Trophoblast cell (in vitro differentiated cells and primary cell): ENCODE measurements around the gene TECTA.

Experiments
- DNase-seq, 2 donors: peaks; one replicate each; pipeline ENCODE4 v3.0.0-alpha.2; 2016
- H2AFZ ChIP-seq: 2 replicates; pipeline ENCODE4 v1.6.1; 2013; ENCODE audit warnings: low read length, moderate library complexity, mild to moderate bottlenecking; ENCODE audit not compliant: insufficient read depth, poor library complexity
- H2AK5ac ChIP-seq: 2 replicates; pipeline ENCODE4 v1.6.1; 2013; ENCODE audit warnings: mild to moderate bottlenecking, low read length
- H2BK120ac ChIP-seq: 2 replicates; pipeline ENCODE4 v1.6.1; 2013; ENCODE audit warnings: low read length, mild to moderate bottlenecking, moderate library complexity; ENCODE audit not compliant: insufficient read depth, poor library complexity
- H2BK12ac ChIP-seq: 2 replicates; pipeline ENCODE4 v1.6.1; 2013; ENCODE audit warnings: mild to moderate bottlenecking, low read length, moderate library complexity
- H2BK5ac ChIP-seq: 2 replicates; pipeline ENCODE4 v1.6.1; 2013; ENCODE audit warnings: low read length, low read depth, moderate library complexity, mild to moderate bottlenecking; ENCODE audit not compliant: poor library complexity
- H3K14ac ChIP-seq: 2 replicates; pipeline ENCODE4 v1.6.1; 2013; ENCODE audit warnings: mild to moderate bottlenecking, low read length
- H3K18ac ChIP-seq: 2 replicates; pipeline ENCODE4 v1.6.1; 2013; ENCODE audit warnings: mild to moderate bottlenecking, low read length
- H3K23ac ChIP-seq: 2 replicates; pipeline ENCODE4 v1.6.1; 2013; ENCODE audit warnings: low read length
- H3K27ac ChIP-seq: 2 replicates; pipeline ENCODE4 v1.5.1; 2013; ENCODE audit warnings: low read depth, mild to moderate bottlenecking, inconsistent platforms, low read length, moderate library complexity
- H3K27me3 ChIP-seq: 2 replicates; pipeline ENCODE4 v1.6.1; 2013; ENCODE audit warnings: inconsistent platforms, mild to moderate bottlenecking, low read length, moderate library complexity; ENCODE audit not compliant: insufficient read depth
- H3K36me3 ChIP-seq, 2 experiments: 1 replicate in 1 of 2; 2 replicates in 1 of 2; pipeline ENCODE4 v1.6.1; 2013; ENCODE audit warnings: low read length in 2 of 2, mild to moderate bottlenecking in 2 of 2, moderate library complexity in 1 of 2; ENCODE audit not compliant: insufficient read depth in 2 of 2, control insufficient read depth in 1 of 2
- H3K4ac ChIP-seq: 2 replicates; pipeline ENCODE4 v1.6.1; 2013; ENCODE audit warnings: low read depth, mild to moderate bottlenecking, low read length, moderate library complexity
- H3K4me1 ChIP-seq, 2 experiments: 1 replicate in 1 of 2; 2 replicates in 1 of 2; pipeline ENCODE4 v1.6.1; 2013; ENCODE audit warnings: low read length in 2 of 2, mild to moderate bottlenecking in 2 of 2, moderate library complexity in 1 of 2; ENCODE audit not compliant: insufficient read depth in 2 of 2, control insufficient read depth in 1 of 2
- H3K4me2 ChIP-seq: 2 replicates; pipeline ENCODE4 v1.6.1; 2013; ENCODE audit warnings: inconsistent platforms, mild to moderate bottlenecking, low read length, moderate library complexity
- H3K4me3 ChIP-seq: 2 replicates; pipeline ENCODE4 v1.5.1; 2013; ENCODE audit warnings: mild to moderate bottlenecking, low read depth, low read length, inconsistent platforms
- H3K79me1 ChIP-seq: one replicate; pipeline ENCODE4 v1.6.1; 2013; ENCODE audit warnings: low read length
- H3K79me2 ChIP-seq: 2 replicates; pipeline ENCODE4 v1.6.1; 2013; ENCODE audit warnings: low read length, mild to moderate bottlenecking; ENCODE audit not compliant: control insufficient read depth, insufficient read depth, poor library complexity
- H3K9ac ChIP-seq: 2 replicates; pipeline ENCODE4 v1.6.1; 2013; ENCODE audit warnings: mild to moderate bottlenecking, low read length
- H3K9me3 ChIP-seq: 2 replicates; pipeline ENCODE4 v1.6.1; 2013; ENCODE audit warnings: low read depth, mild to moderate bottlenecking, control low read depth, inconsistent platforms, low read length; ENCODE audit not compliant: insufficient read depth
- H4K12ac ChIP-seq: 2 replicates; pipeline ENCODE4 v1.6.1; 2013; ENCODE audit warnings: low read depth, mild to moderate bottlenecking, low read length, moderate library complexity
- H4K8ac ChIP-seq: 2 replicates; pipeline ENCODE4 v1.6.1; 2013; ENCODE audit warnings: low read depth, mild to moderate bottlenecking, low read length, moderate library complexity
- H4K91ac ChIP-seq: one replicate; pipeline ENCODE4 v1.6.1; 2013; ENCODE audit warnings: low read depth, mild to moderate bottlenecking, low read length, moderate library complexity
- WGBS: extraction: QIAGEN DNeasy Blood & Tissue Kit; methylation state at CpG from one replicate; pipeline ENCODE4 v1.1.7; 2013; ENCODE audit warnings: missing lambda C conversion rate; ENCODE audit not compliant: insufficient read length, insufficient coverage; ENCODE audit errors: extremely low coverage; 5-methylcytosine and 5-hydroxymethylcytosine counted together

The TECTA gene

DNA sequence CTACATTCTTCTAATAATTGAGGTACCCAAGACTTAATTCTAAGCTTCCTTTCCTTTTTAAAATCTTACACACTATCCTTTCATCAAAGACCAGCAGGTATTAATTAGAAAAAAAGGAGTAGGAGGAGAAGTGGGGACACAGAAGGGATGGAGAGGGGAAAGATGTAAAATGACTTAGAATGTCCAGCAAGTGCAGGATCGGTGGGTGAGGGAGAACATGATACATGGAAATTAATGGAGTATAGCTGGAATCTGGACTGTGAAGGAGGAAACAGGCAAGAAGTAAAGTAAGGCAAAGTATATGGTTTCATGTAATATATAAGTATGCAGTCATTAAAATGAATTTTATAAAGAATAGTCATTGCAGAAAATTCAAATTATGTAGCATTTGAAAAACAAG, 127.8 kb downstream of the TECTA start:
- no peak overlapping the region for H2AFZ ChIP-seq
- H3K36me3 ChIP-seq = no peaks in the 10 kb centered on the region
- H4K8ac ChIP-seq = no peak overlapping the region
- no peaks in the 10 kb centered on the region for H3K79me1 ChIP-seq
- H4K12ac ChIP-seq = no peak overlapping the region
- no peak overlapping the region for H2AK5ac ChIP-seq
- no peaks in the 10 kb centered on the region for H3K4me1 ChIP-seq
- H2BK120ac ChIP-seq = no peak overlapping the region
- no peaks in the 10 kb centered on the region for H3K27me3 ChIP-seq
- H3K4me3 ChIP-seq = no peak overlapping the region
- H3K4ac ChIP-seq = no peak overlapping the region
- DNase-seq = no peak
- no peak overlapping the region for H3K14ac ChIP-seq
- H3K4me2 ChIP-seq = no peak overlapping the region
- H4K91ac ChIP-seq = no peak overlapping the region
- no peak overlapping the region for H2BK5ac ChIP-seq
- H3K23ac ChIP-seq = no peak overlapping the region
- H3K9ac ChIP-seq = no peak overlapping the region
- H3K79me2 ChIP-seq = no peaks in the 10 kb centered on the region
- no peak overlapping the region for H3K18ac ChIP-seq
- H2BK12ac ChIP-seq = no peak overlapping the region
- no peak overlapping the region for H3K27ac ChIP-seq
- H3K9me3 ChIP-seq = peaks cover 5% of the 10 kb centered on the region
- WGBS = no CpG with 5 or more reads among the region's 1 CpG

DNA sequence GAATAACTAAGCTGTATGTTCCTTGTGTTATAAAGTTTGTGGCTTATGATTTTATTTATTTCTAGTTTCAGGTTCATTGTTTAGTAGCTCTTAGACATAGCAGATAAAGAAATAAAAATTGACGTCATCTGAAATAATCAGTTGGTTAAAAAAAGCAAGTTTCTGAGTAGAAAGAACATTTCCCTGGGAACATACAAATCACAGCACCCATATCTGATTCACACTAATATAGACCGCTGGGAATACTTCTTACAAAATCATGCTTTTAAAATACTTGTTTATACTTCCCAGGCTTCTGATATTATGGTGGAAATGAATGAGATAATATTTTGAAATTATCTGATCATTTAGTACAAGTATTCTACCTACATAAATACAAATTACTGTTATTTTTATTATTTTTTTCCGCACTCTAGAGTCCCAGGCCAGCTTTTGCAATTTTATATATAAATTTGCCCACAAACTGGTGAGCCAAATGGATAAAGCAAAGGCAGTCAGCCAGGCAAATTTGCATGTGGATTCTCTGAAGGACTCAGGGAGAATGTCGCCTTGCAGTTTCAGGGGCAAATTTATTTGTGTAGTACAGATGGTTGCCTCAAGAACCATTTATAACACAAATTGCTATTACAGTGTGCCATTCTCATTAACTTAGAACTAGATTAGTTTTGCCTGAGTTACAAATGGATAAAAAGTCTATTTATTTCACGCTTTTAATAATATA, 128.6 kb downstream of the TECTA start:
- H3K4me1 ChIP-seq = no peaks in the 10 kb centered on the region
- no peaks in the 10 kb centered on the region for H3K27me3 ChIP-seq
- H3K79me2 ChIP-seq = no peaks in the 10 kb centered on the region
- no peak overlapping the region for H4K8ac ChIP-seq
- H3K14ac ChIP-seq = no peak overlapping the region
- no peak overlapping the region for H3K9ac ChIP-seq
- H2AK5ac ChIP-seq = no peak overlapping the region
- H3K18ac ChIP-seq = no peak overlapping the region
- no peak overlapping the region for H3K4ac ChIP-seq
- H4K12ac ChIP-seq = no peak overlapping the region
- peaks cover 5% of the 10 kb centered on the region for H3K9me3 ChIP-seq
- no peak overlapping the region for H3K27ac ChIP-seq
- H2AFZ ChIP-seq = no peak overlapping the region
- no peak overlapping the region for H3K23ac ChIP-seq
- no peak overlapping the region for H2BK120ac ChIP-seq
- no peak overlapping the region for H3K4me3 ChIP-seq
- H3K4me2 ChIP-seq = no peak overlapping the region
- peaks cover 3% of the 10 kb centered on the region for H3K79me1 ChIP-seq
- WGBS = no CpG with 5 or more reads among the region's 5 CpGs
- no peaks in the 10 kb centered on the region for H3K36me3 ChIP-seq
- no peak overlapping the region for H4K91ac ChIP-seq
- DNase-seq = no peak
- H2BK12ac ChIP-seq = no peak overlapping the region
- H2BK5ac ChIP-seq = no peak overlapping the region

GRCh38 chr11:121231576-121232278, 130.7 kb downstream of the TECTA start:
- Histone ChIP-seq H4K91ac (no peak overlapping the region), H3K9ac (no peak overlapping the region), H4K8ac (no peak overlapping the region), H3K4me3 (no peak overlapping the region), H2AK5ac (no peak overlapping the region), H3K9me3 (peaks cover 2% of the 10 kb centered on the region), H3K27ac (no peak overlapping the region), H3K27me3 (no peaks in the 10 kb centered on the region), H4K12ac (no peak overlapping the region), H3K36me3 (no peaks in the 10 kb centered on the region), H2AFZ (no peak overlapping the region), H3K23ac (no peak overlapping the region), H2BK5ac (no peak overlapping the region), H2BK12ac (peak overlapping the region; percentile 50), H2BK120ac (peak overlapping the region; percentile 26), H3K18ac (no peak overlapping the region), H3K4me1 (peaks cover 3 to 8% of the 10 kb centered on the region in 2 experiments), H3K79me2 (no peaks in the 10 kb centered on the region), H3K14ac (no peak overlapping the region), H3K4me2 (no peak overlapping the region), H3K79me1 (peaks cover 16% of the 10 kb centered on the region), H3K4ac (no peak overlapping the region)
- WGBS = no CpG with 5 or more reads among the region's 8 CpGs
- DNase-seq = no peak

DNA sequence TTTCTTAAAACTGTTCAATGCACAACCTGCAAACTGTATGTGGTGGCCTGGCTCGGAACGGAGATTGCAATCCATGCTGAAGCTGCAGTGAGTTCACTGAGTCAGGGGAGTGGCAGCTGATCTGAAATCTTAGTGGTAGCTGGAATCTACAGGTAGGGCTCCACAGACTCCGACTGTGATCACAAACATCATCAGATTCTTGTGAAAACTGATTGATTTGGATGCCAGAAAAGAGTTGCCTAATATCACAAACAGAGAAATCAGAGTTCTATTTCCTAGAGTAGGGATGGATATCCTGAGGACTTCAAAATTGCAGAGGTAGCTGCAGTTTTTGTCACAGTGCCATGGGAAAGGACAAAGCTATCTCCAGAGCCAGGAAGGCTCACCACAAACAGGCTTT, 134.0 kb downstream of the TECTA start:
- H3K4me3 ChIP-seq = no peak overlapping the region
- H3K79me2 ChIP-seq = peaks cover 5% of the 10 kb centered on the region
- H3K9me3 ChIP-seq = no peaks in the 10 kb centered on the region
- peak overlapping the region; percentile 40 for H3K18ac ChIP-seq
- peak overlapping the region; percentile 91 for H3K27ac ChIP-seq
- peak overlapping the region; percentile 39 for H2BK5ac ChIP-seq
- H2BK120ac ChIP-seq = peak overlapping the region; percentile 94
- no peak overlapping the region for H3K9ac ChIP-seq
- H3K4me2 ChIP-seq = no peak overlapping the region
- whole genome bisulfite sequencing = no CpG with 5 or more reads among the region's 3 CpGs
- no peak overlapping the region for H3K23ac ChIP-seq
- peak overlapping the region; percentile 93 for H4K91ac ChIP-seq
- H2BK12ac ChIP-seq = peak overlapping the region; percentile 97
- H3K14ac ChIP-seq = peak overlapping the region; percentile 87
- H4K12ac ChIP-seq = no peak overlapping the region
- no peaks in the 10 kb centered on the region for H3K27me3 ChIP-seq
- H3K4me1 ChIP-seq = peaks cover 8 to 17% of the 10 kb centered on the region in 2 experiments
- DNase-seq = peak; percentile 10 to 67
- peaks cover 35% of the 10 kb centered on the region for H3K79me1 ChIP-seq
- no peak overlapping the region for H2AK5ac ChIP-seq
- H3K4ac ChIP-seq = peak overlapping the region; percentile 81
- H4K8ac ChIP-seq = no peak overlapping the region
- no peaks in the 10 kb centered on the region for H3K36me3 ChIP-seq
- no peak overlapping the region for H2AFZ ChIP-seq
